Endothelial cell of umbilical vein (primary cell): ENCODE measurements around the gene DENND4A.

Source experiments
- EZH2 ChIP-seq: IDR thresholded peaks from 2 replicates; pipeline ENCODE4 v1.6.1; 2012; ENCODE audit warnings: borderline replicate concordance, low read depth, mild to moderate bottlenecking, moderate library complexity, low read length, inconsistent platforms; ENCODE audit not compliant: severe bottlenecking
- GATA2 ChIP-seq: IDR thresholded peaks from 2 replicates; pipeline ENCODE4 v1.7.0; 2011; ENCODE audit warnings: low read depth, mild to moderate bottlenecking, moderate library complexity, mixed read lengths, low read length; ENCODE audit not compliant: insufficient read length, insufficient read depth
- TF ChIP-seq, protein P1 (sequence below), 2 donors: IDR thresholded peaks; 1 replicate in 1 of 2; 2 replicates in 1 of 2; pipeline ENCODE4 v1.5.1; 2011; ENCODE audit warnings: low read length in 2 of 2, mild to moderate bottlenecking in 2 of 2, moderate library complexity in 2 of 2, control low read depth in 1 of 2, inconsistent platforms in 1 of 2, low read depth in 1 of 2; ENCODE audit not compliant: insufficient read depth in 1 of 2; ENCODE audit errors: extremely low read depth in 1 of 2

DNA sequence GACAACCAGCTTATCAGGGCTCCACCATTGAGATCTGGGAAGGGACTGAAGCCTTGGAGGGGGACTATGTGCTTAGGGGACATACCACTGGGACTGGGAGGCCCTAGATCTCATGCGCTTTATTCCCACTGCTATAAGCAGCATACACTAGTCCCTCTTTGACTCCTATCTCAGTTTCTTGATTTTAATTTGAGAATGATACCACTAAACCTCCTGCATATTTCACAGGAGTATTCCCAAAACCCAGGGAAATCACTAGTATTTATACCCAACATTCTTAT, 141.1 kb downstream of the DENND4A start:
- TF ChIP-seq, protein P1, sequence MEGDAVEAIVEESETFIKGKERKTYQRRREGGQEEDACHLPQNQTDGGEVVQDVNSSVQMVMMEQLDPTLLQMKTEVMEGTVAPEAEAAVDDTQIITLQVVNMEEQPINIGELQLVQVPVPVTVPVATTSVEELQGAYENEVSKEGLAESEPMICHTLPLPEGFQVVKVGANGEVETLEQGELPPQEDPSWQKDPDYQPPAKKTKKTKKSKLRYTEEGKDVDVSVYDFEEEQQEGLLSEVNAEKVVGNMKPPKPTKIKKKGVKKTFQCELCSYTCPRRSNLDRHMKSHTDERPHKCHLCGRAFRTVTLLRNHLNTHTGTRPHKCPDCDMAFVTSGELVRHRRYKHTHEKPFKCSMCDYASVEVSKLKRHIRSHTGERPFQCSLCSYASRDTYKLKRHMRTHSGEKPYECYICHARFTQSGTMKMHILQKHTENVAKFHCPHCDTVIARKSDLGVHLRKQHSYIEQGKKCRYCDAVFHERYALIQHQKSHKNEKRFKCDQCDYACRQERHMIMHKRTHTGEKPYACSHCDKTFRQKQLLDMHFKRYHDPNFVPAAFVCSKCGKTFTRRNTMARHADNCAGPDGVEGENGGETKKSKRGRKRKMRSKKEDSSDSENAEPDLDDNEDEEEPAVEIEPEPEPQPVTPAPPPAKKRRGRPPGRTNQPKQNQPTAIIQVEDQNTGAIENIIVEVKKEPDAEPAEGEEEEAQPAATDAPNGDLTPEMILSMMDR (IDR thresholded peaks at IDR 0.05; ENCODE audit: extremely low read depth in 1 of 2, insufficient read depth in 1 of 2, low read depth in 1 of 2, low read length in 2 of 2) = no peak
- TF ChIP-seq EZH2 (no peak), GATA2 (no peak)
